HG02642 (cell line): Measurements from ENCODE around the gene MEX3D.

ENCODE experiments used
- ATAC-seq: cut with Tn5 transposase; IDR thresholded peaks from one replicate; pipeline ENCODE4 v1.9.1; 2021; ENCODE audit warnings: mild to moderate bottlenecking; ENCODE audit not compliant: unreplicated experiment, poor library complexity

Gene MEX3D

DNA sequence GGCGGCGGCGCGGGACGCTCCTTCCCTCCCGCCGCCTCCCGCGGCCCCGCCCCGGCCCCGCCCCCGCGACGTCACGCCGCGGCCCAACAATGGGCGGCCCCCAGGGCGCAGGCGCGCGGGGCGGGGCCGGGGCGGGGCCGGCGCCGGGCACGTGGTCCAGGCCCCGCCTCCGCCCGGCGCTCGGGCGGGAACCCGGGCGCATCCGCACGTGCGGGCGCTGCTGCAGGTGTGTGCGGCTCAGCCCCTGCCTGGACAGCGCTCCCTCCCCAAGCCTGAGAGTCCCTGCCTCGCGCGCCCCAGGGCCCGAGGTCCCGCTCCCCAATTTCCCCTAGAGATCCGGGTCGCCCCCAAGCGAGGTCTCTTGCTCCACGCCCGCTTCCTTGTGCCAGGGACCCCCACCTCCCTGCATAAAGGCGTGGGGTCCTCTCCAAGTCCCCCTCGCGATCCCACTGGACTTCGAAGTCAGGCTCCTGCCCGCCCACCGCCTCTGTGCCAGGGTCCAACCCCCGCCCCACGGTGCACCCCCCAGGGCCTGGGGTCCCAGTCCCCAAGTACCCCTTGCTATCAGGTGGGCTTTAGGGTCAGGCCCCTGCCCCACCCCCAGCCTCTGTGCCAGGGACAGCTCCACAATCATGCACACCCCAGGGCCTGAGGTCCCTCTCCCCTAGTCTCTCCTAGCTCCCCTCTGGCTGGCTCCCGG, at the start of gene MEX3D:
Gene MEX3D (minus strand): TSS at position 6 of the 700 bp plus-strand sequence. CDS start 267 bp downstream, outside the sequence.
- ATAC-seq: peak; percentile 66

DNA sequence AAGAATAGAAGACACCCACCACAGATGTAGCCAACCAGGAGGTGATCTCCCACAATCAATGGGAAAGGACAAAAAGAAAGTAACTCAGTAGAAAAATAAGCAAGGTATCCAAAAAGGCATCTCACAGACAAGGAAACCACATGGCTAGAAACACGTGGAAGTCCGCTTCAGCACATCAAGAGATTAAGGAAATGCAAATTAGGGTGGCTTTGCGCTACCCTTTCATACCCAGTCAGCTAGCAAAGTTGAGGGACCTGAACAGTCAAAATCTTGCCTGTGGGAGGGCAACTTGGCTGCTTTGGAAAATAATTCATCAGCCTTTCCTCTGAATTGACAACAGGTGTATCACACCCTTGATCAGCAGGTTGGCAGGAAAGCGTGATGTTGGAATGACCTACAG, 48.8 kb upstream of the MEX3D start:
- ATAC-seq: no peak

GRCh38 chr19:1616396-1616795, 48.3 kb upstream of the MEX3D start:
- ATAC-seq: no peak

DNA sequence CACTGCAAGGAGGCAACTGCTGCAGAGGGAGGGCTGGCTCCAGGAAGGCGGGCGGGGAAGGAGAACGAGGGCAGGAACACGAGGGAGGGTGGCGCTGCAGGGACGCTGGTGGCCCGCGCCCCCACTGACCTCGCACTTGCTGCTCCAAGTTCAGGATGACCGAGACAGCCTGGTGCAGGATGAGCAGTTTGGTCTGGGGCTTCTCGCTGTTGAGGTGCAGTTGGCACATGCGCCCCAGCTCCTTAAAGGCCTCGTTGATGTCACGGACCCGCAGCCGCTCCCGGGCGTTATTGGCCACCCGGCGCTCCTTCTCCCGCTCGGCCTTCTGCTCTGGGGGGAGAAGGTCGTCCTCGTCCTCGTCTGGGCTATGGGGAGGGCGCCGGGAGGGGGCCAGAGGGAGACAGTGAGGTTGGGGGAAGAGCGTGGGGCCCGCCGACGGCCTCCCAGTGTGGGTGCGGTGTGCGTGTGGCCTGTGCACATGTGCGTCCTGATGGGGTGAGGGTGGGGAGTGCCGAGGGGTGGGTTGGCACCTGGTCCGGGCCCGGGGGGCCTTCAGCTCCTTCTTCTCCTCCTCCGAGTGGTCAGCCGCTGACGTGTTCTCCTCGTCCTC, 47.1 kb upstream of the MEX3D start:
- no peak for ATAC-seq

- no peak for ATAC-seq
Measured at GRCh38 chr19:1613808-1614570, 45.9 kb upstream of the MEX3D start.

GRCh38 chr19:1613146-1613545, 45.0 kb upstream of the MEX3D start:
- ATAC-seq: no peak

- ATAC-seq: no peak
Measured at GRCh38 chr19:1612114-1613086, 44.3 kb upstream of the MEX3D start.

GRCh38 chr19:1611353-1611752, 43.2 kb upstream of the MEX3D start:
- ATAC-seq: no peak

DNA sequence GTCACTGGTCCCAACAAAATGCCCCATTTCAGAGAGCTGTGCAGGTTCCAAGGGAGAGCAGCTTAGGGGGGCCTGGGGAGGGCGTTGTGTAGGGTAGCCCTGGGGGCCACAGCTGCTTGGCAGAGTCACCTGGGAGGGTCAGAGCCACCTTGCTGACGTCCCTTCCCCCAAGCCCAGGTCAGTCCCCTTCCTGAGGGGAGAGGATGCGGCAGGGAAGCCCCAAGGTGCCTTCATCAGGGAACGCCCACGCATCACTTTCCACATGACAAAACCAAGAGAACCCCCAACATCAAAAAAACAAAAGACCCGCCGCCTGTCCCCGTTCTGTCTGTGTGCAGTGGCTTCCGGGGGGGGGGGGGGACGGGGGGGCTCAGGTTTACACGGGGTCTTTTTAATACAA, 42.5 kb upstream of the MEX3D start:
- no peak for ATAC-seq

- ATAC-seq: no peak
Measured at GRCh38 chr19:1609680-1610474, 41.8 kb upstream of the MEX3D start.

GRCh38 chr19:1609103-1609396, 40.9 kb upstream of the MEX3D start:
- ATAC-seq: no peak

DNA sequence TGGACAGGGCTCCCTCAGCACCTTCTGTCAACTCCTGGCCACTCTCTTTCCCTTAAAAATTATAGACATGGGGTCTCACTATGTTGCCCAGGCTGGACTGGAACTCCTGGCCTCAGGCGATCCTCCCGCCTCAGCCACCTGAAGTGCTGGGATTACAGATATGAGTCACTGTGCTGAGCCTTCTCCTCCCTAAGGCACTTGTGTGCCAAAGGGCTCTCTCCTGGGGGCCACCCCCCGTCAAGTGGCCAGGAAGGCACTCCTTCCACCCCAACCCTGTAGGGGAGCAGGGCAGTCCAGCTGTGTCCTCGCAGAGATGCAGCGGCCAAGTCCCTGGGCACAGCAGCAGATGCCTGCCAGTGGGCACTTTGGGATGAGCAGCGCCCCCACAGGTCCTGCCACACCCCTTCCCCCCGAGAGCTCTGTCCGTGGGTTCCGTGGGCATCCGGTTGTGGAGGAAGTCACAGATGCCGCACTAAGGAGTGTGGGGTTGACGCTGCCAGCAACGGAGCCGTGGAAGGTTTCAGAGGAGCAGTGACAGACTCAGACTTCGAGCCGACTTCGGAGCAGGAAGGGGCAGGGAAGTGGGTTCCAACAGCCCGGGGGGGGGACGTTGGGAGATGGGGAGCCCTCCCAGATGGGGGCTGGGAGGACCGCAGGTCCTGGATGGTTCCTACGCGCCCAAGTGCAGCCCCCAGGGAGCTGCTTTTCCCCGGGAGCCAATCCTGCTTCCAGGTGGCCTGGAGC, 40.4 kb upstream of the MEX3D start:
- no peak for ATAC-seq

GRCh38 chr19:1606138-1606651, 38.1 kb upstream of the MEX3D start:
- ATAC-seq: no peak

- ATAC-seq: peak; percentile 85
Measured at GRCh38 chr19:1605236-1606137, 37.4 kb upstream of the MEX3D start, which contains the start of gene UQCR11. Gene UQCR11, minus strand, starts transcription at chr19:1605462. Its CDS starts 53 bp downstream, at chr19:1605409.

DNA sequence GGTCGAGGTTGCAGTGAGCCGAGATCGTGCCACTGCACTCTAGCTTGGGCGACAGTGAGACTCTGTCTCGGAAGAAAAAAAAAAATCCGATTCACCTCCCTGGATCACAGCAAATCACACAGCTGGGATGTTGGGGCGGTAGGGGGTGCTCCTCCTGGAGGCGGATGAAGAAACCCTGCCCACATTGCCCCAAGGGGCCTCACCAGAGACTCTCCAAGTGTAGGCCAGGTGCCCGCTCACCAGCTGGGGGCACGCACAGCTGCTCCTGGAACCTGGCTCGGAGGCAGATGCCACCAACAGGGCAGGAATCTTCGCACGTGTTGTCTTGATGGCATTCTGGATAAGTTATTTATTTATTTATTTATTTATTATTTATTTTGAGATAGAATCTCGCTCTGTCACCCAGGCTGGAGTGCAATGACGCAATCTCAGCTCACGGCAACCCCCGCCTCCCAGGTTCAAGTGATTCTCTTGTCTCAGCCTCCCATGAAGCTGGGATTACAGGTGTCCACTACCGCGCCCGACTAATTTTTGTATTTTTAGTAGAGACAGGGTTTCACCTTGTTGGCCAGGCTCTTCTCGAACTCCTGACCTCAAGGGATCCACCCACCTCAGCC, 34.1 kb upstream of the MEX3D start:
- no peak for ATAC-seq

DNA sequence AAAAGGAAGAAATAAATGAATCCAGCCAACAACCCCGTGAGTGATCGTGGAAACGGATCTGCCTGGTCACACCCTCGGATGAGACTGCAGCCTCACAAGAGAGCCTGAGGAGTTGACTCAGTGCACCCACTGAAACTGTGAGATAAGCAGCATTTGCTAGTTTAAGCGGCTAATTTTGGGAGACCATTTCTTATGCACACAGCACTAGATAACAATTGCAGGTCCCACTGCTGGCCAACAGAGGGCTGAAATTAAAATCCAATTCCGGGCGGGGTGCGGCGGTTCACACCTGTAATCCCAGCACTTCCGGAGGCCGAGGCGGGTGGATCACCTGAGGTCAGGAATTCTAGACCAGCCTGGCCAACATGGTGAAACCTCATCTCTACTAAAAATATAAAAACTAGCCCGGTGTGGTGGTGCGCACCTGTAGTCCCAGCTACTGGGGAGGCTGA, 33.5 kb upstream of the MEX3D start:
- ATAC-seq: no peak

GRCh38 chr19:1599460-1599846, 31.3 kb upstream of the MEX3D start:
- no peak for ATAC-seq
